IPS DF 19.7 (cell line): Measurements from ENCODE around the gene NRG2.

Source experiments
- DNase-seq: peaks from one replicate; pipeline ENCODE4 v3.0.0-alpha.2; 2013; ENCODE audit warnings: low read depth, low spot score

Gene NRG2

GRCh38 chr5:139812836-139813805 is 230.0 kb downstream of the NRG2 start:
- no peak for DNase-seq

- no peak for DNase-seq
Measured at GRCh38 chr5:139812323-139812722, 230.8 kb downstream of the NRG2 start.

- DNase-seq = no peak
Measured at GRCh38 chr5:139811274-139811607, 231.9 kb downstream of the NRG2 start.

- no peak for DNase-seq
Measured at GRCh38 chr5:139810341-139811273, 232.5 kb downstream of the NRG2 start.

GRCh38 chr5:139809331-139809810 is 233.7 kb downstream of the NRG2 start:
- no peak for DNase-seq

GRCh38 chr5:139808481-139809330 is 234.4 kb downstream of the NRG2 start:
- DNase-seq = no peak

DNA sequence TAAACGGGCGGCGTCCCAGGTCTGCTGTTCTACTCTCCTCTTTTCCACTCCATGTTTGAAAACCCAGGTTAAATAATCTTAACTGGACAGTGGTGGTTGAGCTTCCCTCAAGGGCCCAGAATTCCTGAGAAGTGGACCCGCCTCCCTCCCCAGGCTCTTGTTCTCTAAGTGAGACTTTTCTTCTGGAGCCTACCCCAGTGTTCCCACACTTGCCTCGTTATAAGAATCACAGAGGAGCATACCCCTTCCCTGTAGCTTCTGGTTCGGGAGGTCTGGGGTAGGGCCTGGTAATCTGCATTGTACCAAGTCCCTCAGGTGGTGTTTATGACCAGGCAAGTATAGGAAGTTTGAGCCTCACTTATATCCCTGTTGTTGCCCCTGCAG is 235.5 kb downstream of the NRG2 start:
- DNase-seq = no peak

GRCh38 chr5:139806726-139807646 is 236.1 kb downstream of the NRG2 start:
- DNase-seq = no peak

GRCh38 chr5:139806111-139806510 is 237.0 kb downstream of the NRG2 start:
- DNase-seq = no peak

- no peak for DNase-seq
Measured at GRCh38 chr5:139805545-139805944, 237.6 kb downstream of the NRG2 start.

DNA sequence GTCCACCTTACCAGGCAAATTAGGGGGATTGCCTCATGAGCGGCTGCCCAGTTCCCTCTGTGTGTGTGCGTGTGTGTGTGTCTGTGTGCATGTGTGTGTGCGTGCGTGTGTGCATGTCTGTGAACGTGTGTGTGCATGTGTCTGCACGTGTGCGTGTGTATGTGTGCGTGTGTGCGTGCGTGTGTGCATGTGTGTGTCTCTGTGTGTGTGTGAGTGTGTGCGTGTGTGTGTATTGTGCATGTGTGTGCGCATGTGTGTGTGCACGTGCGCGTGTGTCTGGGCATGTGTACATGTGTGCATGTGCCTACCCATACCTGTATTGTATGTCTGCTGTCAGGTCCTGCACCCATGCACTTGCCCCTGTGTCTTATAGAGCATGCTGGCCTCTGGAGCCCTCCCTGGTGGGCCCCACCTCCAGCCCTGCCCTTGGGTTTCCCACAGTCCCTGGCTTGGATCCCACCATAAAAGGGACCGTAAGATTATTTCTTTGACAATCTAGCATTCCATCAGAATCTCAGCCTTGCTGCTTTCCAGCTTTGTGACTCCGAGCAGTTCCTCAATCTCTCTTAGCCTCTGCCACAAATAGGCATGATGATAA is 238.2 kb downstream of the NRG2 start:
- DNase-seq = no peak

GRCh38 chr5:139803978-139804377 is 239.1 kb downstream of the NRG2 start:
- no peak for DNase-seq

GRCh38 chr5:139799359-139799758 is 243.7 kb downstream of the NRG2 start:
- DNase-seq = no peak

DNA sequence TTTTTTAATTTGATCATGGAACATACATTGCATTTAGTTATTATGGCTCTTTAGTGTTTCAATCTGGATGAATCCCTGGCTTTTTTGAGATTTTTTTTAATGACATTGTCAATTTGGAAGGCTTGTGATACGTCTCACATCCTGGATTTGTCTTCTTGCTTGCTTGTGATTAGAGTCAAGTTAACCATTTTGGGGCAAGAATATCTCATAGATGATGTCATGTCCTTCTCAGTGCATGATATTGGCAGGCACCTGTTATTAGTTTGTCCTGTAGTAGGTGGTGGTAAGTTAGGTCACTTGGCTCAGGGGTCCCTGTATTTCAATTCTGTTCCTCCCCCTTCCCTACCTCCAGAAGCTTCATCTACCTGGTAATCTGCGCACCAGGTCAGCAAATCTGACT is 244.2 kb downstream of the NRG2 start:
- no peak for DNase-seq

- no peak for DNase-seq
Measured at GRCh38 chr5:139797856-139798510, 245.1 kb downstream of the NRG2 start.

DNA sequence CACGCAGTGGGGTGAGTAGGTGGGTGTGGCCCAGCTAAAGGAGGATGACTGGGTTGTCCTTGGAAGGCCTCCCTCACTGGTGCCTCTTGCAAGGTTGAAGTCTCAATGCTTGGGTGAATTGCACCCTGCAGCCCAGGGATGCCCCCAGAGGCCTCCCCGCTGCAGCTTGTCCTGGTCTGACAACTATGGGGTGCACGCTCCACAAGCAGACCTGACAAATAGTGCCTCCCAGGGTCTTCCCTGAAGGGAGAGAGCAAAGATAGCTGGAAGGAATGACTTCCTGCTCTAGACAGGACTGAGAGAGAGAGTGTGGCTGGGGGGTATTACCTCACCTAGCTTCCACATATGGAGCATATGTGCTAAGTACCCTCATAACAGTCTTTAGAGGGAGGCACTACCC is 245.8 kb downstream of the NRG2 start:
- DNase-seq = no peak
